GM12878 (cell line): ENCODE results near the gene HERPUD1. TPM values are rescaled to one million over a fixed set of nuclear protein-coding genes. Genes with fewer than 3 reads are reported as not detected.

ENCODE experiments used
- ATAC-seq: fragments of 200-7000 bp; cut with Tn5 transposase; 3 replicates; pipeline ENCODE4 v1.9.1; 2020; ENCODE audit warnings: mild to moderate bottlenecking, moderate library complexity
- BruUV-seq: library from RNA; stranded (reverse); fragments of 400-500 nt; replicated peaks from 2 replicates; lab custom pipeline; 2021; lab: Mats Ljungman, UMichigan
- CTCF ChIA-PET: fragments of 300-600 bp; sonication (Branson Sonifier 250); formaldehyde crosslinking; extraction: SDS; loops from one replicate; lab custom pipeline; 2021; ENCODE audit warnings: inconsistent platforms; lab: Yijun Ruan, JAX
- POLR2A ChIA-PET: fragments of 350-600 bp; formaldehyde crosslinking; extraction: SDS; loops from one replicate; lab custom pipeline; 2021; ENCODE audit warnings: inconsistent platforms; lab: Charles Lee
- RAD21 ChIA-PET: fragments of 300-600 bp; sonication (Branson Sonifier 250); formaldehyde crosslinking; loops from one replicate; lab custom pipeline; 2023; ENCODE audit warnings: antibody characterized with exemption; ENCODE audit not compliant: unreplicated experiment; lab: Charles Lee
- SMC1A ChIA-PET: fragments of 300-600 bp; sonication (Branson Sonifier 250); formaldehyde crosslinking; loops from one replicate; lab custom pipeline; 2023; ENCODE audit not compliant: unreplicated experiment, uncharacterized antibody; lab: Charles Lee
- DNase-seq: peaks from one replicate; pipeline ENCODE4 v3.0.0-alpha.2; 2011; ENCODE audit warnings: low read depth, low spot score
- FAIRE-seq: peaks from 3 replicates; lab custom pipeline; 2011; peaks lifted over from hg19 to GRCh38; lab: Jason Lieb, UNC
- H2AFZ ChIP-seq: 2 replicates; pipeline ENCODE4 v1.6.0; 2011; ENCODE audit warnings: low read depth, low read length, control low read depth; ENCODE audit not compliant: control insufficient read depth
- H3K27ac ChIP-seq: 2 replicates; pipeline ENCODE4 v1.5.1; 2011; ENCODE audit warnings: control low read depth; ENCODE audit not compliant: control insufficient read depth, insufficient read depth
- H3K27me3 ChIP-seq, 2 experiments: replicated peaks in 1 of 2; 2 replicates each; pipeline versions ENCODE4 v1.6.0 to v1.6.1; 2011; ENCODE audit warnings: low read length in 1 of 2; ENCODE audit not compliant: control insufficient read depth in 2 of 2, insufficient read depth in 2 of 2
- H3K36me3 ChIP-seq, 2 experiments: 2 replicates each; pipeline ENCODE4 v1.5.1; 2011; ENCODE audit warnings: low read length in 1 of 2; ENCODE audit not compliant: control insufficient read depth in 2 of 2, insufficient read depth in 2 of 2
- H3K4me1 ChIP-seq: 2 replicates; pipeline ENCODE4 v1.6.1; 2011; ENCODE audit warnings: mild to moderate bottlenecking, low read length, moderate library complexity, mixed read lengths; ENCODE audit not compliant: control insufficient read depth, insufficient read depth
- H3K4me2 ChIP-seq: 2 replicates; pipeline ENCODE4 v1.6.0; 2011; ENCODE audit warnings: control low read depth; ENCODE audit not compliant: control insufficient read depth, insufficient read depth
- H3K4me3 ChIP-seq: fragments of 200-600 bp; sonication (generic); 2 replicates; pipeline ENCODE4 v1.5.1; 2016
- H3K79me2 ChIP-seq: 2 replicates; pipeline ENCODE4 v1.6.0; 2011; ENCODE audit warnings: low read length; ENCODE audit not compliant: control insufficient read depth, insufficient read depth
- H3K9ac ChIP-seq: 2 replicates; pipeline ENCODE4 v1.8.0; 2011; ENCODE audit warnings: low read length, control low read depth, mixed read lengths; ENCODE audit not compliant: control insufficient read depth, insufficient read depth
- H3K9me3 ChIP-seq: replicated peaks from 3 replicates; pipeline ENCODE4 v1.5.1; 2011; ENCODE audit warnings: mild to moderate bottlenecking, low read length; ENCODE audit not compliant: control insufficient read depth, insufficient read depth
- H4K20me1 ChIP-seq: 2 replicates; pipeline ENCODE4 v1.6.0; 2011; ENCODE audit not compliant: control insufficient read depth, insufficient read depth
- BACH1 ChIP-seq: fragments of 450-650 bp; IDR thresholded peaks from 2 replicates; pipeline ENCODE4 v1.6.1; 2017; ENCODE audit warnings: mild to moderate bottlenecking, borderline replicate concordance
- BCL3 ChIP-seq: IDR thresholded peaks from 2 replicates; pipeline ENCODE4 v1.6.1; 2011; ENCODE audit warnings: borderline replicate concordance, low read depth, mild to moderate bottlenecking, moderate library complexity, low read length; ENCODE audit not compliant: insufficient read depth, poor library complexity, severe bottlenecking
- CHD2 ChIP-seq: IDR thresholded peaks from 2 replicates; pipeline ENCODE4 v1.6.1; 2011; ENCODE audit warnings: low read depth, low read length, improper control_type of control experiment, borderline replicate concordance
- POLR2A ChIP-seq: IDR thresholded peaks from 2 replicates; pipeline ENCODE4 v1.6.1; 2011; ENCODE audit warnings: low read depth, mild to moderate bottlenecking, low read length
- POLR2AphosphoS2 ChIP-seq: IDR thresholded peaks from 2 replicates; pipeline ENCODE4 v1.6.1; 2011; ENCODE audit warnings: low read depth, mild to moderate bottlenecking, low read length, improper control_type of control experiment, moderate library complexity
- WGBS: methylation state at CpG from one replicate; pipeline ENCODE4 v1.1.6; 2016; ENCODE audit warnings: low lambda C conversion rate; ENCODE audit not compliant: insufficient replicate concordance, insufficient coverage; ENCODE audit errors: missing lambda C conversion rate; 5-methylcytosine and 5-hydroxymethylcytosine counted together
- in situ Hi-C: fragments of 300-500 bp; cut with MboI; formaldehyde crosslinking; loops from 9 replicates; pipeline ENCODE4 v1.14.3; 2018; ENCODE audit warnings: mixed read lengths
- intact Hi-C: fragments of 100-400 bp; cut with micrococcal nuclease; formaldehyde crosslinking; loops from one replicate; pipeline ENCODE4 v1.14.2; 2022; ENCODE audit not compliant: unreplicated experiment
- polyA plus RNA-seq, 11 experiments: library from polyadenylated mRNA; depleted of rRNA in 4 of 11; unstranded in 6 of 11; stranded (reverse) in 5 of 11; fragments of >200 nt; fragmentation: Nextera tagmentation in 4 of 11; fragmentation: Illumina TruSeq in 1 of 11; extraction: Ambion mirVana in 4 of 11; extraction: Trizol in 1 of 11; gene quantifications; 1 replicate in 1 of 11; 2 replicates in 10 of 11; pipeline versions ENCODE4 v1.2.1 to v1.2.3, GENCODE V29; 2011 to 2016; ENCODE audit warnings: inconsistent platforms in 2 of 11, missing spikeins in 2 of 11, low read depth in 1 of 11
- total RNA-seq, 4 experiments: library from RNA; depleted of rRNA in 3 of 4; stranded (reverse); fragments of >200 nt in 3 of 4; fragmentation: Illumina TruSeq in 1 of 4; extraction: Trizol in 1 of 4; gene quantifications; 2 replicates each; pipeline versions ENCODE4 v1.2.1 to v1.2.3, GENCODE V29; 2013 to 2021
- TF ChIP-seq, protein P1 (sequence below): fragments of 450-650 bp; IDR thresholded peaks from 2 replicates; pipeline ENCODE4 v1.6.1; 2016; ENCODE audit warnings: mild to moderate bottlenecking

HERPUD1 gene
- total and polyA plus RNA-seq, 10 of the 15 experiments (the other 5 are each of a cell fraction or from before 2014, with no cell fraction given) = 32.6 to 212 (median 122) TPM

DNA sequence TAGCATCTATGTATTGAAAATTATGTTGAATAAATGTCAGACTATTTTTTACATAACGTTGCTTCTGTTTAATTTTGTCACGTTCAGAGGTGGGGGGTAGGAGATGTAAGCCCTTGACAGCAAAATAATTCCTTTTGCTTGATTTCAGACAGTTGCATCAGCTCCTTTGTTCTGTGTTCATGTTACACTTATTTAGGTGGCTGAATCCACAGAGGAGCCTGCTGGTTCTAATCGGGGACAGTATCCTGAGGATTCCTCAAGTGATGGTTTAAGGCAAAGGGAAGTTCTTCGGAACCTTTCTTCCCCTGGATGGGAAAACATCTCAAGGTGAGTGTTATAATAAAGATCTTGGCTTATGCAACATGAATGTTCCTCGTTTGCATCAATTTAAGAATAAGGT is 4.5 kb downstream of the HERPUD1 start (continued):
- TF ChIP-seq, protein P1, sequence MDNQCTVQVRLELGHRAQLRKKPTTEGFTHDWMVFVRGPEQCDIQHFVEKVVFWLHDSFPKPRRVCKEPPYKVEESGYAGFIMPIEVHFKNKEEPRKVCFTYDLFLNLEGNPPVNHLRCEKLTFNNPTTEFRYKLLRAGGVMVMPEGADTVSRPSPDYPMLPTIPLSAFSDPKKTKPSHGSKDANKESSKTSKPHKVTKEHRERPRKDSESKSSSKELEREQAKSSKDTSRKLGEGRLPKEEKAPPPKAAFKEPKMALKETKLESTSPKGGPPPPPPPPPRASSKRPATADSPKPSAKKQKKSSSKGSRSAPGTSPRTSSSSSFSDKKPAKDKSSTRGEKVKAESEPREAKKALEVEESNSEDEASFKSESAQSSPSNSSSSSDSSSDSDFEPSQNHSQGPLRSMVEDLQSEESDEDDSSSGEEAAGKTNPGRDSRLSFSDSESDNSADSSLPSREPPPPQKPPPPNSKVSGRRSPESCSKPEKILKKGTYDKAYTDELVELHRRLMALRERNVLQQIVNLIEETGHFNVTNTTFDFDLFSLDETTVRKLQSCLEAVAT = 0 out of 2 replicates have a peak, but pooled peaks have one; percentile 5
- peak; percentile 31; the same call in 1 of the 2 replicates for TF ChIP-seq POLR2A

GRCh38 chr16:56936950-56937349 is 5.0 kb downstream of the HERPUD1 start:
- in situ Hi-C loops = no loop called here
- Histone ChIP-seq H3K4me1 (peaks cover 41% of the 10 kb centered on the region), H3K27me3 (no peaks in the 10 kb centered on the region), H3K79me2 (peaks cover 54% of the 10 kb centered on the region), H3K9me3 (no peaks in the 10 kb centered on the region), H3K27ac (no peak overlapping the region)
- BruUV-seq = no TSS peak
- TF ChIP-seq BACH1 (peak; percentile 30; the same call in 1 of the 2 replicates), CHD2 (peak; percentile 23; the same call in 1 of the 2 replicates), BCL3 (no peak), POLR2AphosphoS2 (peak; percentile 73; the same call in 1 of the 2 replicates)
- TF ChIP-seq, protein P1 = 0 out of 2 replicates have a peak, but pooled peaks have one; percentile 4
- TF ChIP-seq, all 136 proteins: peak for 4
- Histone ChIP-seq H3K4me2 (peak overlapping the region; percentile 38), H3K4me3 (0 out of 2 replicates have a peak overlapping the region, but pooled peaks have one; percentile 26), H3K36me3 (peaks cover 8 to 33% of the 10 kb centered on the region in 2 experiments), H2AFZ (no peak overlapping the region), H3K9ac (no peak overlapping the region), H4K20me1 (no peaks in the 10 kb centered on the region)
- ChIA-PET RAD21 (interaction anchor here (0.9 to 2.1 kb wide), 13 partner anchors 8 to 86 kb away, joined by 3 to 11 read pairs (median 5); no protein-coding TSS in a partner anchor), SMC1A (interaction anchor here (0.7 to 4.6 kb wide), 30 partner anchors 8 to 202 kb away, joined by 3 to 18 read pairs (median 4); partner anchors contain the start of gene SLC12A3), CTCF (interaction anchor here (0.7 to 2.1 kb wide), 8 partner anchors 9 to 109 kb away, joined by 3 to 15 read pairs (median 4); partner anchors contain the start of genes NLRC5 and SLC12A3), POLR2A (interaction anchor here (0.6 to 21.1 kb wide), 11 partner anchors 9 to 69 kb away, joined by 3 to 306 read pairs (median 6); no protein-coding TSS in a partner anchor)
- ATAC-seq (no peak), DNase-seq (no peak), FAIRE-seq (no peak)
- 67% methylated on average over 5 of the region's 5 CpGs for WGBS
- intact Hi-C loops = no loop called here
